HG02623 (cell line): ENCODE data around the gene SOD2.

ENCODE experiments used
- ATAC-seq: cut with Tn5 transposase; IDR thresholded peaks from one replicate; pipeline ENCODE4 v1.9.1; 2021; ENCODE audit warnings: moderate library complexity; ENCODE audit not compliant: unreplicated experiment

The SOD2 gene

GRCh38 chr6:159645640-159646039, 47.4 kb downstream of the SOD2 start:
- no peak for ATAC-seq
